Glutamatergic neuron (in vitro differentiated cells): ENCODE results near the gene ALG3. TPM values are rescaled to one million over a fixed set of nuclear protein-coding genes. Genes with fewer than 3 reads are reported as not detected.
A peak's percentile ranks its signal among the peaks of the same experiment; 100 is the strongest.

Source experiments
- DNase-seq: peaks from one replicate; pipeline ENCODE4 v3.0.0; 2022
- H3K27ac Mint-ChIP-seq: one replicate; pipeline ENCODE4 v1.8.0; 2020; ENCODE audit warnings: mild to moderate bottlenecking, mixed read lengths, inconsistent platforms; ENCODE audit not compliant: unreplicated experiment
- H3K27me3 Mint-ChIP-seq: one replicate; pipeline ENCODE4 v1.8.0; 2020; ENCODE audit warnings: mild to moderate bottlenecking, moderate library complexity, mixed read lengths, inconsistent platforms; ENCODE audit not compliant: unreplicated experiment
- H3K36me3 Mint-ChIP-seq: one replicate; pipeline ENCODE4 v1.8.0; 2020; ENCODE audit warnings: mild to moderate bottlenecking, mixed read lengths, inconsistent platforms; ENCODE audit not compliant: unreplicated experiment
- H3K4me1 Mint-ChIP-seq: one replicate; pipeline ENCODE4 v1.8.0; 2020; ENCODE audit warnings: mild to moderate bottlenecking, low read depth, mixed read lengths, inconsistent platforms; ENCODE audit not compliant: unreplicated experiment
- H3K4me3 Mint-ChIP-seq: one replicate; pipeline ENCODE4 v1.8.0; 2020; ENCODE audit warnings: mild to moderate bottlenecking, mixed read lengths, inconsistent platforms; ENCODE audit not compliant: unreplicated experiment
- H3K9me3 Mint-ChIP-seq: one replicate; pipeline ENCODE4 v1.8.0; 2020; ENCODE audit warnings: mild to moderate bottlenecking, moderate library complexity, mixed read lengths, inconsistent platforms; ENCODE audit not compliant: unreplicated experiment
- CTCF ChIP-seq: fragments of 200-600 bp; sonication (generic); IDR thresholded peaks from one replicate; pipeline ENCODE4 v1.5.0; 2021; ENCODE audit not compliant: partially characterized antibody, unreplicated experiment
- total RNA-seq: library from RNA; stranded (reverse); fragmentation: NEBNext Ultra II Directional; extraction: Animal tissue kit (Norgen Biotek cat#: 25700); gene quantifications from one replicate; pipeline ENCODE4 v1.2.1, GENCODE V29; 2021; ENCODE audit not compliant: unreplicated experiment

Gene ALG3
- total RNA-seq, 1 donor from 2014 or later: 26.5 TPM

GRCh38 chr3:184228376-184229137, 20.2 kb downstream of the ALG3 start:
- H3K4me1 Mint-ChIP-seq: peaks cover 5% of the 10 kb centered on the region
- H3K9me3 Mint-ChIP-seq: peaks cover 7% of the 10 kb centered on the region
- DNase-seq: no peak
- TF ChIP-seq CTCF: no peak
- peak overlapping the region; percentile 70 for H3K4me3 Mint-ChIP-seq
- H3K36me3 Mint-ChIP-seq: no peaks in the 10 kb centered on the region
- no peak overlapping the region for H3K27ac Mint-ChIP-seq
- peaks cover 11% of the 10 kb centered on the region for H3K27me3 Mint-ChIP-seq

- Mint-ChIP-seq H3K9me3 (peaks cover 7% of the 10 kb centered on the region), H3K27ac (no peak overlapping the region), H3K36me3 (no peaks in the 10 kb centered on the region), H3K27me3 (peaks cover 11% of the 10 kb centered on the region), H3K4me3 (no peak overlapping the region), H3K4me1 (peaks cover 2% of the 10 kb centered on the region)
- DNase-seq: peak; percentile 54
- peak; percentile 94 for TF ChIP-seq CTCF
Measured at GRCh38 chr3:184227481-184227935, 21.3 kb downstream of the ALG3 start.

- H3K27me3 Mint-ChIP-seq: peaks cover 1% of the 10 kb centered on the region
- H3K27ac Mint-ChIP-seq: no peak overlapping the region
- no peaks in the 10 kb centered on the region for H3K36me3 Mint-ChIP-seq
- no peaks in the 10 kb centered on the region for H3K9me3 Mint-ChIP-seq
- no peak overlapping the region for H3K4me3 Mint-ChIP-seq
- no peak for TF ChIP-seq CTCF
- DNase-seq: no peak
- H3K4me1 Mint-ChIP-seq: no peaks in the 10 kb centered on the region
Measured at GRCh38 chr3:184223946-184224345, 24.8 kb downstream of the ALG3 start.

- no peak for TF ChIP-seq CTCF
- Mint-ChIP-seq H3K27me3 (no peaks in the 10 kb centered on the region), H3K9me3 (no peaks in the 10 kb centered on the region), H3K4me1 (no peaks in the 10 kb centered on the region), H3K4me3 (no peak overlapping the region), H3K27ac (no peak overlapping the region), H3K36me3 (no peaks in the 10 kb centered on the region)
- DNase-seq: no peak
Measured at GRCh38 chr3:184222521-184222920, 26.2 kb downstream of the ALG3 start.

GRCh38 chr3:184218814-184219213, 29.9 kb downstream of the ALG3 start:
- Mint-ChIP-seq H3K4me3 (no peak overlapping the region), H3K36me3 (no peaks in the 10 kb centered on the region), H3K27me3 (no peaks in the 10 kb centered on the region), H3K9me3 (no peaks in the 10 kb centered on the region), H3K27ac (no peak overlapping the region), H3K4me1 (no peaks in the 10 kb centered on the region)
- DNase-seq: no peak
- TF ChIP-seq CTCF: no peak
